Heart left ventricle (tissue), 13 donors: ENCODE data around the gene TNFAIP1.

ENCODE experiments used
- CTCF ChIP-seq, 12 donors: fragments of 200-600 bp; sonication (generic) in 4 of 12; IDR thresholded peaks; one replicate each; pipeline versions ENCODE4 v1.5.0 to v1.8.0; 2018 to 2022; ENCODE audit warnings: antibody characterized with exemption in 12 of 12, mild to moderate bottlenecking in 5 of 12
- POLR2A ChIP-seq, 2 donors: fragments of 450-650 bp; IDR thresholded peaks; one replicate each; pipeline ENCODE4 v1.6.1; 2017; ENCODE audit warnings: antibody characterized with exemption in 2 of 2, mild to moderate bottlenecking in 2 of 2, moderate library complexity in 2 of 2
- donor health status: ischemic (EF 13 %, LVEDD 7.1; RV severe dilation, severe dysfunction).
- donor health status: DM: no; HTN: yes; CAD: no.
- donor health status: DM: no; HTN: no; CAD: no.
- donor health status: ischemic (EF 25% LVEDD 6.9; RV normal size, moderate dysfunction).
- donor health status: ischemic (EF 25% LVEDD 5.7; RV mildly dilated, moderate dysfunction).
- donor health status: ischemic (EF 35%, LVEDD 5.7; RV mildly dilated, moderate dysfunction).
- donor health status: nonischemic (EF 11% LVEDD 7.7; RV severe dilation, severe dysfunction).
- donor health status: DM: yes; HTN: yes; CAD: no.
- donor health status: PGD.
- donor health status: ischemic (EF 29% LVEDD 5.4; RV normal size, mild dysfunction).
- donor health status: nonischemic (EF 23%, LVEDD 6.1; RV moderate dilation, normal function).

- TF ChIP-seq CTCF (IDR thresholded peaks at IDR 0.05) (no peak), POLR2A (IDR thresholded peaks at IDR 0.05) (no peak)
Measured at GRCh38 chr17:28291780-28292330, 43.7 kb upstream of the TNFAIP1 start.
